Fibroblast of lung (primary cell): ENCODE data around the gene MLXIP. TPM values are rescaled to one million over a fixed set of nuclear protein-coding genes. Genes with fewer than 3 reads are reported as not detected.

ENCODE experiments used
- DNase-seq, 2 donors: peaks; one replicate each; pipeline versions ENCODE4 v3.0.0 to v3.0.0-alpha.2; 2010; ENCODE audit warnings: low read depth in 2 of 2
- H2AFZ ChIP-seq: 2 replicates; pipeline ENCODE4 v1.5.1; 2012; ENCODE audit warnings: low read length, control low read depth, inconsistent platforms
- H3K27ac ChIP-seq: 2 replicates; pipeline ENCODE4 v1.5.1; 2011; ENCODE audit warnings: low read length, control low read depth; ENCODE audit not compliant: insufficient read depth
- H3K27me3 ChIP-seq: 2 replicates; pipeline ENCODE4 v1.5.1; 2011; ENCODE audit warnings: mild to moderate bottlenecking, low read length; ENCODE audit not compliant: control insufficient read depth, insufficient read depth
- H3K36me3 ChIP-seq: 2 replicates; pipeline ENCODE4 v1.5.1; 2011; ENCODE audit warnings: low read length; ENCODE audit not compliant: control insufficient read depth, insufficient read depth
- H3K4me1 ChIP-seq: 2 replicates; pipeline ENCODE4 v1.5.1; 2011; ENCODE audit warnings: low read length; ENCODE audit not compliant: control insufficient read depth, insufficient read depth; ENCODE audit errors: extremely low read depth
- H3K4me2 ChIP-seq: 2 replicates; pipeline ENCODE4 v1.5.1; 2011; ENCODE audit warnings: low read length, control low read depth; ENCODE audit not compliant: insufficient read depth; ENCODE audit errors: extremely low read depth
- H3K4me3 ChIP-seq, 4 experiments: fragments of 200-600 bp in 1 of 4; sonication (generic) in 1 of 4; replicated peaks in 1 of 4; 2 replicates each; pipeline ENCODE4 v1.5.1; 2011 to 2016; ENCODE audit warnings: low read length in 4 of 4, low read depth in 3 of 4, mild to moderate bottlenecking in 3 of 4, control low read depth in 2 of 4, inconsistent platforms in 1 of 4, mixed read lengths in 1 of 4; ENCODE audit not compliant: insufficient read depth in 1 of 4; ENCODE audit errors: control extremely low read depth in 1 of 4
- H3K79me2 ChIP-seq: 2 replicates; pipeline ENCODE4 v1.5.1; 2012; ENCODE audit warnings: mild to moderate bottlenecking, low read length, inconsistent platforms; ENCODE audit not compliant: control insufficient read depth, insufficient read depth
- H3K9ac ChIP-seq: 2 replicates; pipeline ENCODE4 v1.5.1; 2011; ENCODE audit warnings: mild to moderate bottlenecking, low read length, control low read depth; ENCODE audit not compliant: insufficient read depth
- H3K9me3 ChIP-seq: 2 replicates; pipeline ENCODE4 v1.5.1; 2012; ENCODE audit warnings: low read depth, low read length; ENCODE audit not compliant: control insufficient read depth, insufficient read depth
- H4K20me1 ChIP-seq: 2 replicates; pipeline ENCODE4 v1.5.1; 2011; ENCODE audit warnings: low read length; ENCODE audit not compliant: control insufficient read depth, insufficient read depth; ENCODE audit errors: extremely low read depth
- EZH2 ChIP-seq: IDR thresholded peaks from 2 replicates; pipeline ENCODE4 v1.5.1; 2012; ENCODE audit warnings: low read length, control low read depth, mild to moderate bottlenecking; ENCODE audit errors: missing control alignments
- polyA plus RNA-seq, 2 donors: library from polyadenylated mRNA; depleted of rRNA in 1 of 2; stranded (reverse) in 1 of 2; unstranded in 1 of 2; fragments of >200 nt; gene quantifications; 2 replicates each; pipeline ENCODE4 v1.2.1, GENCODE V29; 2011 to 2012; ENCODE audit warnings: missing spikeins in 1 of 2
- total RNA-seq: library from RNA; depleted of rRNA; stranded (reverse); fragments of >200 nt; gene quantifications from 2 replicates; pipeline ENCODE4 v1.2.1, GENCODE V29; 2014
- TF ChIP-seq, protein P1 (sequence below), 2 donors: IDR thresholded peaks in 1 of 2; conservative IDR thresholded peaks in 1 of 2; 1 replicate in 1 of 2; 2 replicates in 1 of 2; pipeline ENCODE4 v1.5.1; 2011 to 2012; ENCODE audit warnings: low read length in 2 of 2, control low read depth in 1 of 2, inconsistent platforms in 1 of 2, low read depth in 1 of 2, mild to moderate bottlenecking in 1 of 2

The MLXIP gene
- total and polyA plus RNA-seq, 2 donors (not counting 1 experiment from before 2014, with no cell fraction given) = 6.6 to 17.0 TPM

DNA sequence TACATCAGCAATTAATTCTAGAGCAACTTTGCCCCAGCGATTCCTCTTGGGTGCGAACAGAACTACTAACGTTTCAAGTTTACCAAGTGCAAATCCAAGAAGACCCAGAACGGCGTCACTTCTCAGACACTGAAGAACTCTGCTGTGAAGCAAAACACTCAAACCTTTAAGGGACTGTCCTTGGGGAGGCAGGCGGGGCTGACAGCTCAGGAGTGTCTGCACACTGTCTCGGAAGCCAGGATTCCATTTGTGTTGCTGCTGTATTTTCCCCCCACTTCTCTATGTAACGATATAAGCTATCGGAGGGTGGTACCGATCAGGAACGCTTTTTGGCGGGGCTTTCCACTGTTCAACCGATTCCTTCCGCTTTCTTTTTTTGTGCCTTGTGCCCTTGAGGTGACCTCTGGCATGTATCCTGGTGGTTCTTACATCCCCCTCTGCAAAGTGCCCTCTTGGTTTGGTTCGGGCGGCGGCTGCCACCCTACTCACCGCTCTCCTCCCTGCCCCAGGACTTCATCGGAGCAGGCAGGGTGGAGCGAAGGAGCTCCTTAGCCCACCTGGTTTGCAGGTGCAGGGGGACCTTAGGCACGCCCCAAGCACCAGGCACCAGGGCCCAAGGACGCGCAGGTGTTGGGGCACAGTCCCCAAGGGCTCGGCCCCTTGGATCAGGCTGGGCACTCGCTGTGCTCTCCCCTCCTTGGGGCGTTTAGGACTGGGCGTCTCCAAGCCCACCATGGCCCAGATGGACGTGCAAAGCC, 19.2 kb upstream of the MLXIP start:
- Histone ChIP-seq H3K36me3 (peaks cover 3% of the 10 kb centered on the region), H2AFZ (no peak overlapping the region), H3K4me3 (no peak overlapping the region), H3K9ac (no peak overlapping the region), H3K9me3 (no peaks in the 10 kb centered on the region), H3K4me2 (no peak overlapping the region), H3K27ac (no peak overlapping the region), H3K27me3 (no peaks in the 10 kb centered on the region), H3K79me2 (no peaks in the 10 kb centered on the region), H3K4me1 (peaks cover 20% of the 10 kb centered on the region), H4K20me1 (no peaks in the 10 kb centered on the region)
- no peak for TF ChIP-seq EZH2
- TF ChIP-seq, protein P1, sequence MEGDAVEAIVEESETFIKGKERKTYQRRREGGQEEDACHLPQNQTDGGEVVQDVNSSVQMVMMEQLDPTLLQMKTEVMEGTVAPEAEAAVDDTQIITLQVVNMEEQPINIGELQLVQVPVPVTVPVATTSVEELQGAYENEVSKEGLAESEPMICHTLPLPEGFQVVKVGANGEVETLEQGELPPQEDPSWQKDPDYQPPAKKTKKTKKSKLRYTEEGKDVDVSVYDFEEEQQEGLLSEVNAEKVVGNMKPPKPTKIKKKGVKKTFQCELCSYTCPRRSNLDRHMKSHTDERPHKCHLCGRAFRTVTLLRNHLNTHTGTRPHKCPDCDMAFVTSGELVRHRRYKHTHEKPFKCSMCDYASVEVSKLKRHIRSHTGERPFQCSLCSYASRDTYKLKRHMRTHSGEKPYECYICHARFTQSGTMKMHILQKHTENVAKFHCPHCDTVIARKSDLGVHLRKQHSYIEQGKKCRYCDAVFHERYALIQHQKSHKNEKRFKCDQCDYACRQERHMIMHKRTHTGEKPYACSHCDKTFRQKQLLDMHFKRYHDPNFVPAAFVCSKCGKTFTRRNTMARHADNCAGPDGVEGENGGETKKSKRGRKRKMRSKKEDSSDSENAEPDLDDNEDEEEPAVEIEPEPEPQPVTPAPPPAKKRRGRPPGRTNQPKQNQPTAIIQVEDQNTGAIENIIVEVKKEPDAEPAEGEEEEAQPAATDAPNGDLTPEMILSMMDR (conservative IDR thresholded peaks at IDR 0.05 in 1 of 2, IDR thresholded peaks at IDR 0.05 in 1 of 2; ENCODE audit: low read depth in 1 of 2, low read length in 2 of 2) = no peak
- no peak for DNase-seq

DNA sequence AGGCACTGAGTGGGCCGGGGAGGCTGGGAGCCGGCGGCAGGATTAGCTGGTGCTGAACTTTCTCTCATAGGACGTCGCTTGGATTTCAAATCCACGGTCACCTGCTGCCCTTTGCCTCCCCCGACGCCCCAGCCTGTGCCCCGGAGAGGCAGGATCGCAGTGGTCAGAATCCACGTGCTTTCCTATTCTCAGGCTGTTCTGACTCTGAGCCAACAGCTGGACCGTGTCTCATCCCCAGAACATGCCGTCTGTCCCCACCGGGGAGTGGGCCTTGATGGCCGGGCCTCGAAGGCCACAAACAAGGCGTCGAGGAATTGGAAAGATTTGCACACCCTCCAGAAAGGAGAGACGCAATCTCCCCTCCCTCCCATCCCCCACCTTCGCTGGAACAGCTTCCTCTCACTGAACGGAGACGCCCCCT, 18.5 kb upstream of the MLXIP start:
- H3K4me1 ChIP-seq = peaks cover 26% of the 10 kb centered on the region
- no peaks in the 10 kb centered on the region for H4K20me1 ChIP-seq
- H2AFZ ChIP-seq = no peak overlapping the region
- H3K9ac ChIP-seq = no peak overlapping the region
- no peak overlapping the region for H3K27ac ChIP-seq
- no peak overlapping the region for H3K4me2 ChIP-seq
- H3K79me2 ChIP-seq = no peaks in the 10 kb centered on the region
- DNase-seq = peak in 1 of 2 donors; percentile 32
- no peaks in the 10 kb centered on the region for H3K27me3 ChIP-seq
- H3K4me3 ChIP-seq = no peak overlapping the region
- peaks cover 3% of the 10 kb centered on the region for H3K36me3 ChIP-seq
- TF ChIP-seq, protein P1 (conservative IDR thresholded peaks at IDR 0.05 in 1 of 2, IDR thresholded peaks at IDR 0.05 in 1 of 2; ENCODE audit: low read depth in 1 of 2, low read length in 2 of 2) = no peak
- no peak for TF ChIP-seq EZH2
- no peaks in the 10 kb centered on the region for H3K9me3 ChIP-seq

DNA sequence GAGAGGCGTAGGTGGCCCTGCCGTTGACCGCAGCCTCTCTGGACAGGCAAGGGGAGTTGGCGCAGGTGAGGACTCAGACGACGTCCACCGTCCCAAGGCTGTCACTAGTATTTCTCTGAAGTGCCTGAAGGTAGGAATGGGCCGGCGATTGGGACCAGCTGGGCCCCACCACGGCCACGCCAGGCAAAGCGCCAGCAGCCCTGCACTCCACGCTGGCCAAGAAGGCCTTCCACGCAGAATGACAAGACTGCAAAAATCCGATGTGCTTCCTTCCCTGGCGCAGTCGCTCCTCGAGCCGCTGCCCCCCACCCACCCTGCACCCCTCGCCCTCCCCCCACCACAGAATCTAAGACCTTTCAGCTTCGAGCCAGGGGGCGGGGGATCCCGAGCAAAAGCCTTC, 17.3 kb upstream of the MLXIP start:
- no peak overlapping the region for H3K27ac ChIP-seq
- H3K79me2 ChIP-seq = no peaks in the 10 kb centered on the region
- no peaks in the 10 kb centered on the region for H3K9me3 ChIP-seq
- H3K4me2 ChIP-seq = no peak overlapping the region
- H2AFZ ChIP-seq = no peak overlapping the region
- H3K27me3 ChIP-seq = no peaks in the 10 kb centered on the region
- H3K4me3 ChIP-seq = no peak overlapping the region
- no peak overlapping the region for H3K9ac ChIP-seq
- TF ChIP-seq EZH2 = no peak
- TF ChIP-seq, protein P1 (conservative IDR thresholded peaks at IDR 0.05 in 1 of 2, IDR thresholded peaks at IDR 0.05 in 1 of 2; ENCODE audit: low read depth in 1 of 2, low read length in 2 of 2) = no peak
- H3K4me1 ChIP-seq = peaks cover 28% of the 10 kb centered on the region
- peaks cover 3% of the 10 kb centered on the region for H3K36me3 ChIP-seq
- H4K20me1 ChIP-seq = no peaks in the 10 kb centered on the region
- DNase-seq = no peak
